Endothelial cell (in vitro differentiated cells): ENCODE data around the gene PSME1. TPM values are rescaled to one million over a fixed set of nuclear protein-coding genes. Genes with fewer than 3 reads are reported as not detected.

Source experiments
- DNase-seq: peaks from one replicate; pipeline ENCODE4 v3.0.0; 2021; ENCODE audit warnings: low spot score
- H3K27ac Mint-ChIP-seq: one replicate; pipeline ENCODE4 v1.8.0; 2021; ENCODE audit warnings: mixed read lengths, inconsistent platforms; ENCODE audit not compliant: unreplicated experiment
- H3K27me3 Mint-ChIP-seq: one replicate; pipeline ENCODE4 v1.8.0; 2021; ENCODE audit warnings: mild to moderate bottlenecking, moderate library complexity, mixed read lengths, inconsistent platforms; ENCODE audit not compliant: unreplicated experiment
- H3K36me3 Mint-ChIP-seq: one replicate; pipeline ENCODE4 v1.8.0; 2021; ENCODE audit warnings: mild to moderate bottlenecking, low read depth, mixed read lengths, inconsistent platforms; ENCODE audit not compliant: unreplicated experiment
- H3K4me1 Mint-ChIP-seq: one replicate; pipeline ENCODE4 v1.8.0; 2021; ENCODE audit warnings: mild to moderate bottlenecking, mixed read lengths, inconsistent platforms; ENCODE audit not compliant: unreplicated experiment
- H3K4me3 Mint-ChIP-seq: one replicate; pipeline ENCODE4 v1.8.0; 2021; ENCODE audit warnings: mild to moderate bottlenecking, mixed read lengths, inconsistent platforms; ENCODE audit not compliant: unreplicated experiment
- H3K9me3 Mint-ChIP-seq: one replicate; pipeline ENCODE4 v1.8.0; 2021; ENCODE audit warnings: mixed read lengths, inconsistent platforms; ENCODE audit not compliant: unreplicated experiment
- total RNA-seq: library from RNA; stranded (reverse); fragmentation: NEBNext Ultra II Directional; extraction: Animal tissue kit (Norgen Biotek cat#: 25700); gene quantifications from one replicate; pipeline ENCODE4 v1.2.1, GENCODE V29; 2021; ENCODE audit not compliant: unreplicated experiment
- TF ChIP-seq, protein P1 (sequence below): fragments of 200-600 bp; sonication (generic); IDR thresholded peaks from one replicate; pipeline ENCODE4 v1.5.0; 2021; ENCODE audit warnings: antibody characterized with exemption; ENCODE audit not compliant: unreplicated experiment

PSME1 gene
- total RNA-seq, 1 donor from 2014 or later: 43.6 TPM

DNA sequence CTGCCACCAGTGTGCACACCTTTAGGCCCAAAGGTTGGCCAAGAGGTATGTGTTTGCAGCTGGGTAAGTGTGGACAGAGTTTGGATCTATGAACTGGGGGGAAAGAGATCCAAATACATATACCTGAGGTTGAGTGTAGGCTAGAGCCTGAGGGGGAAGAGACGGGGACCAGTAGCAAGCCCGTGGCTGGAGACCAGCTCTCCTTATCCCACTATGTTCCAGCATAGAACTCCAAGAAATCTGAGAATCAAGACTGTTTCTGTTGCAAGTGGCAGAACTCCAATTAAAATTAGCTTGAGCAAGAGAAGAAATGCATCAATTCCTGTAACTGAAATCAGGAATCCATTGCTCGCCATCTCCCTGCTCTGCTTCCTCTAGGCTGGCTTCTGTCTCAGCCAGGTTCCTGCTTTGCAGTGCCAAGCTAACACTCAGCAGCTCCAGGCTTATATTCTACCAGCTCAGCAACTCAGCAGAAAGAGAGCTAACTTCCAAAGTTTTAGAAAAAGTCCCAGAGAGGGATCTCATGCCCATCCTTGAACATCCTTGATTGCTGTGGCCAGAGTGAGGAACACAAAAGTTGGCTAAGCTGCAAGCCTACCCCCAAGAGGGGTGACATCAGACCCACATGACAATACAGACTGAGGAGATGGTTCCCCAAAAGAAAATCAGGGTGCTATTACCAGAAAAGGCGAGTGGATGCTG is 43.3 kb upstream of the PSME1 start:
- Mint-ChIP-seq H3K36me3 (peaks cover 8% of the 10 kb centered on the region), H3K4me3 (peak overlapping the region; percentile 79), H3K4me1 (peaks cover 18% of the 10 kb centered on the region), H3K27me3 (peaks cover 8% of the 10 kb centered on the region), H3K27ac (no peak overlapping the region), H3K9me3 (no peaks in the 10 kb centered on the region)
- TF ChIP-seq, protein P1, sequence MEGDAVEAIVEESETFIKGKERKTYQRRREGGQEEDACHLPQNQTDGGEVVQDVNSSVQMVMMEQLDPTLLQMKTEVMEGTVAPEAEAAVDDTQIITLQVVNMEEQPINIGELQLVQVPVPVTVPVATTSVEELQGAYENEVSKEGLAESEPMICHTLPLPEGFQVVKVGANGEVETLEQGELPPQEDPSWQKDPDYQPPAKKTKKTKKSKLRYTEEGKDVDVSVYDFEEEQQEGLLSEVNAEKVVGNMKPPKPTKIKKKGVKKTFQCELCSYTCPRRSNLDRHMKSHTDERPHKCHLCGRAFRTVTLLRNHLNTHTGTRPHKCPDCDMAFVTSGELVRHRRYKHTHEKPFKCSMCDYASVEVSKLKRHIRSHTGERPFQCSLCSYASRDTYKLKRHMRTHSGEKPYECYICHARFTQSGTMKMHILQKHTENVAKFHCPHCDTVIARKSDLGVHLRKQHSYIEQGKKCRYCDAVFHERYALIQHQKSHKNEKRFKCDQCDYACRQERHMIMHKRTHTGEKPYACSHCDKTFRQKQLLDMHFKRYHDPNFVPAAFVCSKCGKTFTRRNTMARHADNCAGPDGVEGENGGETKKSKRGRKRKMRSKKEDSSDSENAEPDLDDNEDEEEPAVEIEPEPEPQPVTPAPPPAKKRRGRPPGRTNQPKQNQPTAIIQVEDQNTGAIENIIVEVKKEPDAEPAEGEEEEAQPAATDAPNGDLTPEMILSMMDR: no peak
- DNase-seq: no peak

DNA sequence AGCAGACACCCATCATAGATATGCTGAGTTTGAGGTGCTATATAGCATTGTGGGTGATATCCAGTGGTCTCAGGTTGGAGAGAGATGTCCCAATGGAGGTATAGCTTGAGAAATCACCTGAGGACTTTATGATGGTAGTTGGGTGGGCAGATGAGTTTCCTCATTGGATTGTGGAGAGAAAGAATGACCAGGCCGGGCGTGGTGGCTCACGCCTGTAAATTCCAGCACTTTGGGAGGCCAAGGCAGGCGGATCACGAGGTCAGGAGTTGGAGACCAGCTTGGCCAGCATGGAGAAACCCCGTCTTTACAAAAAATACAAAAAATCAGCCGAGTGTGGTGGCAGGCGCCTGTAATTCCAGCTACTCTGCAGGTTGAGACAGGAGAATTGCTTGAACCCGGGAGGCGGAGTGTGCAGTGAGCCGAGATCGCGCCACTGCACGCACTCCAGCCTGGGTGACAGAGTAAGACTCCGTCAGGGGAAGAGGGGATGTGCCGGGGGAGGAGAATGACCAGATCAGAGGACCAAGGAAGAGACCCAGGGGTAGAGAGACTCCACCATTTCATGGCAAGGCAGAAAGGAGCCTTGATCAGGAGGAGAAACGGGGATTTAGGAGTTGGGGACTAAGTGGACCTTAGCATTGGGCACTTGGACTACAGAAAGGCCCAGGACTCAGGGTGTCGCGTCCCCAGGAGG is 42.6 kb upstream of the PSME1 start:
- H3K27ac Mint-ChIP-seq: no peak overlapping the region

DNA sequence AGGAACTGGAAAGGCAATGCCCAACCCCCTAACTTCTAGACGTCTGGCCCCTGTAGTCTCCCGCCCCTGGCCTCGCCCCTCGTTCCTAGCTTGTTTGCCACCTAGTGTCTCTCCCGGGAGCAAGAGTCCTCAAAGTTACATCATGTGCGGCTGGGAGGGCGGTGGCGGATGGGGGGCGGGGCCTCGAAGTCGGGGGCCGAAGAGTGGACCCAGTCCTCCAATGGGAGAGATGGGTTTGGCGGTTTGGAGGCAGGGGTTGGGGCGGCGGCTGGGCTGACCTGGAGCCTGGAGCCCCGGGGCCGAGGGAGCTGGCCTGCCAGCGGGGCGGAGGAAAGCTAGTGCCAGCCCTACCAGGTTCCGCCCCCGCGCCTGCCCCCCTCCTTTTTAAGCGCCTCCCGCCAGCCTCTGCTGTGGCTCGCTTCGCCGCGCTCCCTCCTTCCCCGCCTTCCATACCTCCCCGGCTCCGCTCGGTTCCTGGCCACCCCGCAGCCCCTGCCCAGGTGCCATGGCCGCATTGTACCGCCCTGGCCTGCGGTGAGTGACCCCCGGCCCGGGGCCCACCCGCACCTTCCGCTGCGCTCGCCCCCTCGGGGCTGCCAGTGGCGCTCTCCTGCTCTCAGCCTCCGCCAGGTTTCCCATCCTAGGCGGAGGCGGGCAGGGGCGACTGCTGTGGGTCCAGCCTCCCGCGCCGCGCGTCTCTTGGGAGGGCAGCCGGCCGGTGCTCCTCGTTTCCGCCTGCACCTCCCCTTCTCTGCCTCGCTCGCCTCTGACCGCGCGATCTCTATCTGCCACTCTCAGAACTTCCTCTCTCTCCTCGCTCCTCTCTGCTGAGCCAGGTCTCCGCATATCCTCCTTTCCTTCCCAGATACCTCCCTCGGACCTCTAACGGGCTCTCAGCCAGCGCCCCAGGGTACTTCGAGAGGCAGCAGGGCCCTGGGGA is 41.8 kb upstream of the PSME1 start, which contains the start of gene PCK2:
Gene PCK2, plus strand, starts transcription at position 411 of the 940 bp plus-strand sequence. Its CDS starts 95 bp downstream, at position 506.
- Mint-ChIP-seq H3K4me3 (peak within 1 kb of the TSS; percentile 95), H3K27ac (peak within 1 kb of the TSS; percentile 74), H3K36me3 (peaks cover 8% of the 10 kb centered on the region), H3K9me3 (no peaks in the 10 kb centered on the region), H3K4me1 (peaks cover 18% of the 10 kb centered on the region), H3K27me3 (peaks cover 10% of the 10 kb centered on the region)
- DNase-seq: peak; percentile 63
- TF ChIP-seq, protein P1: no peak

More for the DNA sequence above, 42.6 kb upstream of the PSME1 start:
- H3K9me3 Mint-ChIP-seq: no peaks in the 10 kb centered on the region
- peak overlapping the region; percentile 79 for H3K4me3 Mint-ChIP-seq
- H3K36me3 Mint-ChIP-seq: peaks cover 8% of the 10 kb centered on the region
- H3K4me1 Mint-ChIP-seq: peaks cover 18% of the 10 kb centered on the region
- peaks cover 10% of the 10 kb centered on the region for H3K27me3 Mint-ChIP-seq
- no peak for DNase-seq
- TF ChIP-seq, protein P1: no peak

DNA sequence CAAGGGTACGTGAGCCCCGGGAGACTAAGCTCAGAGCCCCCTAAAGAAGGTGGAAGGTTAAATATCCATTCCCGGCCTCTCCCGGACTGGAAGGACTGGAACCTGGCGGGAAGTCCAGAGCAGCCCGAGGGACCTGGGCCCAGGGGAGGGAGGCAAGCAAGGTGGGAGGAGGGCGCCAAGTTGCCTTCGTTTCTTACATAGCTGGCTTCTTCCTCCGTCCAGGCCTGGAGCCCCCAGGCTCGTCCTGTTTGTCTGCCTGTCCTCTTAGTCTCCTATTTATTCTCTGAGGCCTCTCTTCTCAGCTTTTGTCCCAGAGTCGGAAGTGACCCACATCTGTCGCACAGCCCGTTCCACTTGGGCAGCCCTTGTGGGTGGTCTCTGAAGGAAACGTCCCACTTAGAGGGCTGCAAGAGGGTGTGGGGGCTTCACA is 41.1 kb upstream of the PSME1 start:
- TF ChIP-seq, protein P1: no peak
- peaks cover 18% of the 10 kb centered on the region for H3K4me1 Mint-ChIP-seq
- H3K27ac Mint-ChIP-seq: peak overlapping the region; percentile 74
- peak; percentile 13 for DNase-seq
- peaks cover 10% of the 10 kb centered on the region for H3K27me3 Mint-ChIP-seq
- H3K9me3 Mint-ChIP-seq: no peaks in the 10 kb centered on the region
- H3K4me3 Mint-ChIP-seq: peak overlapping the region; percentile 95
- peaks cover 8% of the 10 kb centered on the region for H3K36me3 Mint-ChIP-seq
